OCI-LY1 (cell line): Measurements from ENCODE around the gene ZNF521.

ENCODE experiments used
- H2AFZ ChIP-seq: fragments of 200-600 bp; sonication (generic), shearing (Covaris generic); 2 replicates; pipeline ENCODE4 v1.6.0; 2014; ENCODE audit warnings: antibody characterized with exemption, mild to moderate bottlenecking, low read length
- H3F3A ChIP-seq: fragments of 200-600 bp; sonication (generic), shearing (Covaris generic); 2 replicates; pipeline ENCODE4 v1.6.0; 2014; ENCODE audit warnings: mild to moderate bottlenecking, antibody characterized with exemption, low read length, moderate library complexity; ENCODE audit not compliant: insufficient read depth
- H3K27ac ChIP-seq: fragments of 200-600 bp; sonication (generic); 2 replicates; pipeline ENCODE4 v1.5.1; 2014; ENCODE audit warnings: low read length, mixed run types, mild to moderate bottlenecking, low read depth; ENCODE audit not compliant: poor library complexity, severe bottlenecking
- H3K27me3 ChIP-seq: fragments of 200-600 bp; sonication (generic); 2 replicates; pipeline ENCODE4 v1.6.0; 2014; ENCODE audit warnings: antibody characterized with exemption, mild to moderate bottlenecking, low read length, moderate library complexity; ENCODE audit not compliant: insufficient read depth
- H3K36me3 ChIP-seq: fragments of 200-600 bp; sonication (generic); 2 replicates; pipeline ENCODE4 v1.6.1; 2014; ENCODE audit warnings: mild to moderate bottlenecking, antibody characterized with exemption, low read length, moderate library complexity, mixed read lengths; ENCODE audit not compliant: insufficient read depth
- H3K4me1 ChIP-seq: fragments of 200-600 bp; sonication (generic); 2 replicates; pipeline ENCODE4 v1.5.1; 2014; ENCODE audit warnings: mild to moderate bottlenecking, low read length, moderate library complexity; ENCODE audit not compliant: insufficient read depth, severe bottlenecking
- H3K4me2 ChIP-seq: fragments of 200-600 bp; sonication (generic), shearing (Covaris generic); 2 replicates; pipeline ENCODE4 v1.6.1; 2014; ENCODE audit warnings: low read length
- H3K4me3 ChIP-seq: fragments of 200-600 bp; sonication (generic); 2 replicates; pipeline ENCODE4 v1.5.1; 2014; ENCODE audit warnings: low read length, low read depth, mild to moderate bottlenecking, mixed read lengths; ENCODE audit not compliant: poor library complexity, severe bottlenecking
- H3K79me2 ChIP-seq: fragments of 200-600 bp; shearing (Covaris generic); 2 replicates; pipeline ENCODE4 v1.6.1; 2016; ENCODE audit warnings: mixed run types, low read length, mixed read lengths; ENCODE audit not compliant: insufficient read depth
- H3K9ac ChIP-seq: fragments of 200-600 bp; sonication (generic), shearing (Covaris generic); 2 replicates; pipeline ENCODE4 v1.6.1; 2014; ENCODE audit warnings: mild to moderate bottlenecking, low read length, mixed read lengths
- H3K9me2 ChIP-seq: fragments of 200-600 bp; sonication (generic), shearing (Covaris generic); 2 replicates; pipeline ENCODE4 v1.6.1; 2014; ENCODE audit warnings: low read depth, mild to moderate bottlenecking, low read length, mixed read lengths
- H3K9me3 ChIP-seq: fragments of 200-600 bp; shearing (Covaris generic); 2 replicates; pipeline ENCODE4 v1.6.1; 2014; ENCODE audit warnings: low read length, mixed read lengths
- H4K20me1 ChIP-seq: fragments of 200-600 bp; sonication (generic), shearing (Covaris generic); 2 replicates; pipeline ENCODE4 v1.6.0; 2016; ENCODE audit warnings: mild to moderate bottlenecking, low read length; ENCODE audit not compliant: insufficient read depth
- CTCF ChIP-seq: fragments of 200-600 bp; sonication (generic), shearing (Covaris generic); IDR thresholded peaks from 2 replicates; pipeline ENCODE4 v1.5.1; 2017; ENCODE audit warnings: mild to moderate bottlenecking, antibody characterized with exemption, low read length, moderate library complexity, mixed read lengths
- EZH2 ChIP-seq: fragments of 200-600 bp; sonication (generic), shearing (Covaris generic); IDR thresholded peaks from 2 replicates; pipeline ENCODE4 v1.8.0; 2017; ENCODE audit warnings: borderline replicate concordance, mixed run types, mild to moderate bottlenecking, antibody characterized with exemption, low read length, moderate library complexity, mixed read lengths

ZNF521 gene

GRCh38 chr18:25145731-25146511 is 206.0 kb downstream of the ZNF521 start:
- H3F3A ChIP-seq, result no peaks in the 10 kb centered on the region
- H3K4me2 ChIP-seq, result no peak overlapping the region

GRCh38 chr18:25144820-25145219 is 207.1 kb downstream of the ZNF521 start:
- Histone ChIP-seq H3K9me3 (no peaks in the 10 kb centered on the region), H3K27me3 (no peaks in the 10 kb centered on the region), H3K4me1 (no peaks in the 10 kb centered on the region), H3K36me3 (no peaks in the 10 kb centered on the region), H4K20me1 (no peaks in the 10 kb centered on the region), H3F3A (no peaks in the 10 kb centered on the region), H3K79me2 (no peaks in the 10 kb centered on the region), H3K9ac (no peak overlapping the region), H2AFZ (no peak overlapping the region), H3K4me2 (no peak overlapping the region), H3K27ac (no peak overlapping the region), H3K9me2 (no peaks in the 10 kb centered on the region), H3K4me3 (no peak overlapping the region)
- no peak for TF ChIP-seq EZH2
- TF ChIP-seq CTCF, result no peak

More at GRCh38 chr18:25145731-25146511, 206.0 kb downstream of the ZNF521 start:
- H3K9me2 ChIP-seq, result no peaks in the 10 kb centered on the region
- no peaks in the 10 kb centered on the region for H4K20me1 ChIP-seq
- no peaks in the 10 kb centered on the region for H3K4me1 ChIP-seq
- H3K4me3 ChIP-seq, result no peak overlapping the region
- H3K9ac ChIP-seq, result no peak overlapping the region
- H3K36me3 ChIP-seq, result no peaks in the 10 kb centered on the region
- H3K27ac ChIP-seq, result no peak overlapping the region
- no peak for TF ChIP-seq CTCF
- TF ChIP-seq EZH2, result no peak
- H3K9me3 ChIP-seq, result no peaks in the 10 kb centered on the region
- H3K79me2 ChIP-seq, result no peaks in the 10 kb centered on the region
- H2AFZ ChIP-seq, result no peak overlapping the region
- H3K27me3 ChIP-seq, result no peaks in the 10 kb centered on the region

- no peak overlapping the region for H3K27ac ChIP-seq
- H4K20me1 ChIP-seq, result no peaks in the 10 kb centered on the region
- no peak overlapping the region for H3K9ac ChIP-seq
- H3K36me3 ChIP-seq, result no peaks in the 10 kb centered on the region
- H2AFZ ChIP-seq, result no peak overlapping the region
- H3K79me2 ChIP-seq, result no peaks in the 10 kb centered on the region
- H3K27me3 ChIP-seq, result no peaks in the 10 kb centered on the region
- no peak overlapping the region for H3K4me2 ChIP-seq
- H3K9me2 ChIP-seq, result no peaks in the 10 kb centered on the region
- no peaks in the 10 kb centered on the region for H3K9me3 ChIP-seq
- H3F3A ChIP-seq, result no peaks in the 10 kb centered on the region
- TF ChIP-seq EZH2 (no peak), CTCF (no peak)
- H3K4me3 ChIP-seq, result no peak overlapping the region
- H3K4me1 ChIP-seq, result no peaks in the 10 kb centered on the region
Measured at GRCh38 chr18:25141886-25142285, 210.1 kb downstream of the ZNF521 start.
